Measurements from ENCODE around the gene NAP1L4. TPM values are rescaled to one million over a fixed set of nuclear protein-coding genes. Genes with fewer than 3 reads are reported as not detected.
A peak's percentile ranks its signal among the peaks of the same experiment; 100 is the strongest.

NAP1L4 gene
- total and polyA plus RNA-seq, 4 donors, result 56.3 to 191 (median 77.3) TPM

DNA sequence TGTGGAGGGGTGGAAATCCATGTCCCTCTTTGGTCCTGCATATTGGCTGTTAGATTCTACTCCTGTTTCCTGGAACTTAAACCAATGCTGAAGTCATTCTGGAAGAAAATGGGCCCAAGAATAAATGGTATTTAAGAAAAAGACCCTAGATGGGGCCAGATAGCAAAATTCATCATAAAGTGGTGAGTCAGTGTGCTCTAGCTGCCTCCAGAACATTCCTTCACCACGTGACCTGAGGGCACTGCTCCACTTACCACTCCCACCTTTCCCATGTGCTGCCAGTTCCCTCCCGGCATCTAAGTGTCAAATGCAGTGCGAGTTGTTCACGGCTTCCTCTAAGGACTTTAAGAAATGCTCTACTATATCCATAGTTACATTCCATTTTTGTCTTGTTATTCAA, 30.9 kb upstream of the NAP1L4 start:
- DNase-seq (no peak), ATAC-seq (ENCODE audit: insufficient read depth, low FRiP score) (no peak)
- Histone ChIP-seq H3K9ac (ENCODE audit: insufficient read depth in 1 of 2, low read length in 2 of 2) (no peak overlapping the region), H3K36me3 (ENCODE audit: control insufficient read depth in 4 of 4, insufficient read depth in 4 of 4, low read length in 4 of 4) (peaks cover 8 to 50% (median 19%) of the 10 kb centered on the region in 4 donors), H3K9me3 (ENCODE audit: control insufficient read depth in 4 of 4, insufficient read depth in 3 of 4, low read length in 3 of 4) (peaks cover 0 to 3% (median 0%) of the 10 kb centered on the region in 4 donors), H3K27ac (ENCODE audit: low read depth in 1 of 2, low read length in 1 of 2) (no peak overlapping the region), H3K4me3 (no peak overlapping the region), H3K4me1 (ENCODE audit: control insufficient read depth in 5 of 5, insufficient read depth in 5 of 5, low read length in 5 of 5) (peaks cover 0 to 5% (median 0%) of the 10 kb centered on the region in 5 donors), H3K27me3 (ENCODE audit: control insufficient read depth in 3 of 3, insufficient read depth in 3 of 3, low read length in 2 of 3) (no peaks in the 10 kb centered on the region)
- TF ChIP-seq, protein P1, sequence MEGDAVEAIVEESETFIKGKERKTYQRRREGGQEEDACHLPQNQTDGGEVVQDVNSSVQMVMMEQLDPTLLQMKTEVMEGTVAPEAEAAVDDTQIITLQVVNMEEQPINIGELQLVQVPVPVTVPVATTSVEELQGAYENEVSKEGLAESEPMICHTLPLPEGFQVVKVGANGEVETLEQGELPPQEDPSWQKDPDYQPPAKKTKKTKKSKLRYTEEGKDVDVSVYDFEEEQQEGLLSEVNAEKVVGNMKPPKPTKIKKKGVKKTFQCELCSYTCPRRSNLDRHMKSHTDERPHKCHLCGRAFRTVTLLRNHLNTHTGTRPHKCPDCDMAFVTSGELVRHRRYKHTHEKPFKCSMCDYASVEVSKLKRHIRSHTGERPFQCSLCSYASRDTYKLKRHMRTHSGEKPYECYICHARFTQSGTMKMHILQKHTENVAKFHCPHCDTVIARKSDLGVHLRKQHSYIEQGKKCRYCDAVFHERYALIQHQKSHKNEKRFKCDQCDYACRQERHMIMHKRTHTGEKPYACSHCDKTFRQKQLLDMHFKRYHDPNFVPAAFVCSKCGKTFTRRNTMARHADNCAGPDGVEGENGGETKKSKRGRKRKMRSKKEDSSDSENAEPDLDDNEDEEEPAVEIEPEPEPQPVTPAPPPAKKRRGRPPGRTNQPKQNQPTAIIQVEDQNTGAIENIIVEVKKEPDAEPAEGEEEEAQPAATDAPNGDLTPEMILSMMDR (IDR thresholded peaks at IDR 0.05; ENCODE audit: control extremely low read depth, extremely low read depth), result no peak
- WGBS, 2 donors, result 78 to 94% methylated on average over 4 of the region's 4 CpGs

DNA sequence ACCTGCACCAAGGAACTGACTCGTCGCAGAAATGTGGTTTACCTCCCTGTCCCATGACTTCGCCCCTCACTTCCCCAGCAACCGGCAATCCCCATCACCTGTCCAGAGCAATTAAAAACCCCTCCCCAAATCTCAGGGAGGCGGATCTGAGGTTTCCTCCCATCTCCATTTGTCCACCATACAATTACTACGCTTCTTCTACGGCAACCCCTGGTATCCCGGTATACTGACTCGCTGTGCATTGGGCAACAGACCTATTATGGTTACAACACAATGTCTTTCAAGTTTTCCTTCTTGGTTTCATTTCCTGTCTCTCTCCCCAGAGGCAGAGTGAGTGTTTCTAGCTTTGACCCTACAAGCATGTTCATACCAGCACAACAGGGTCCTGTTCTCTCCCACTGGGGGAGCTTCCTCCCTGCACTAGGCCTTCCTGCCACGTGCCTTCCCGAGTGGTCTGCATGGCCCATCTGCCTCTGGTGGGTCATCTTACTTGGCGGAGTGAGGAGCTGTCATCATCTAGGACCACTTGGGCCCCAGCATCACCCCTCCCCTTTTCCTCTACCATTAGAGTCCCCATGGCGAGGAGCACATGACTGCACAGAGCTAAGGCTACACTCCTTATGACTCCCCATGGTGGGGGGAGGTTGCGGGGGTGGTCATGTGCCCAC, 30.3 kb upstream of the NAP1L4 start:
- no peak for ATAC-seq (ENCODE audit: insufficient read depth, low FRiP score)
- Histone ChIP-seq H3K9me3 (ENCODE audit: control insufficient read depth in 4 of 4, insufficient read depth in 3 of 4, low read length in 3 of 4) (peaks cover 0 to 3% (median 0%) of the 10 kb centered on the region in 4 donors), H3K4me3 (no peak overlapping the region), H3K9ac (ENCODE audit: insufficient read depth in 1 of 2, low read length in 2 of 2) (no peak overlapping the region), H3K4me1 (ENCODE audit: control insufficient read depth in 5 of 5, insufficient read depth in 5 of 5, low read length in 5 of 5) (peaks cover 0 to 5% (median 0%) of the 10 kb centered on the region in 5 donors), H3K27ac (ENCODE audit: low read depth in 1 of 2, low read length in 1 of 2) (no peak overlapping the region), H3K36me3 (ENCODE audit: control insufficient read depth in 4 of 4, insufficient read depth in 4 of 4, low read length in 4 of 4) (peaks cover 8 to 53% (median 20%) of the 10 kb centered on the region in 4 donors), H3K27me3 (ENCODE audit: control insufficient read depth in 3 of 3, insufficient read depth in 3 of 3, low read length in 2 of 3) (no peaks in the 10 kb centered on the region)
- DNase-seq, result no peak
- TF ChIP-seq, protein P1 (IDR thresholded peaks at IDR 0.05; ENCODE audit: control extremely low read depth, extremely low read depth), result no peak
- 33 to 70% methylated on average over 14 of the region's 14 CpGs for WGBS, 2 donors

DNA sequence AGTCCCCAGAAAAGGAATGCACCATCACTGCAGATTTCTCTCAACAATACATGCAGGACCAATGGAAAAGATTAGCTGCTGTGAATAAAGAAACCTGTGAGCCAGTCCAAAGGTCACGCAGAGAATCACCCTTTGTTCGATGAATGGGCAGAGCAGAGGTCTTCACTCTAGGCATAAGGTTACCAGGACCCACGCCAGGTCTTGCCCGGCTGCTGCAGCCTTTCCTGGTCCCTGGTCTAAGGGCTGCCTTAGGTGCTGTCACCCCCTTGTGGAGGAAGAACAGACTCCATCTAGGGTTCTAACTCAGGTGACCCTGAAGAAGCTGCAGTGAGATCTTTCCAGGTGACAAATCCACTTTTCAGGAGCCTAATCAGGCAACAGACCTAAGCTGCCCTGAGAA, 29.0 kb upstream of the NAP1L4 start:
- Histone ChIP-seq H3K4me3 (no peak overlapping the region), H3K27ac (ENCODE audit: low read depth in 1 of 2, low read length in 1 of 2) (no peak overlapping the region), H3K36me3 (ENCODE audit: control insufficient read depth in 4 of 4, insufficient read depth in 4 of 4, low read length in 4 of 4) (peaks cover 13 to 53% (median 22%) of the 10 kb centered on the region in 4 donors), H3K4me1 (ENCODE audit: control insufficient read depth in 5 of 5, insufficient read depth in 5 of 5, low read length in 5 of 5) (peaks cover 0 to 5% (median 0%) of the 10 kb centered on the region in 5 donors), H3K27me3 (ENCODE audit: control insufficient read depth in 3 of 3, insufficient read depth in 3 of 3, low read length in 2 of 3) (no peaks in the 10 kb centered on the region), H3K9ac (ENCODE audit: insufficient read depth in 1 of 2, low read length in 2 of 2) (no peak overlapping the region), H3K9me3 (ENCODE audit: control insufficient read depth in 4 of 4, insufficient read depth in 3 of 4, low read length in 3 of 4) (no peaks in the 10 kb centered on the region)
- peak in 2 of 3 donors; percentile 22 to 38 for DNase-seq
- WGBS, 2 donors, result 61 to 71% methylated on average over 4 of the region's 4 CpGs
- no peak for ATAC-seq (ENCODE audit: insufficient read depth, low FRiP score)
- TF ChIP-seq, protein P1 (IDR thresholded peaks at IDR 0.05; ENCODE audit: control extremely low read depth, extremely low read depth), result no peak
